GM12892 (cell line): ENCODE data around the gene DAPK1.
"Not testable (repeated sequence)": the region's sequence is repeated elsewhere in the genome, so short reads cannot be mapped to it uniquely, and the experiment has no call there.

Experiments used
- DNase-seq: peaks from one replicate; pipeline ENCODE4 v3.0.0; 2011; ENCODE audit not compliant: insufficient read length
- FAIRE-seq: peaks from 2 replicates; lab custom pipeline; 2011; peaks lifted over from hg19 to GRCh38; lab: Jason Lieb, UNC
- POLR2A ChIP-seq: IDR thresholded peaks from 2 replicates; pipeline ENCODE4 v1.6.1; 2011; ENCODE audit warnings: low read depth, low read length, control low read depth
- POLR2AphosphoS5 ChIP-seq: IDR thresholded peaks from 2 replicates; pipeline ENCODE4 v1.6.1; 2011; ENCODE audit warnings: low read depth, low read length, control low read depth
- TAF1 ChIP-seq: IDR thresholded peaks from 2 replicates; pipeline ENCODE4 v1.6.1; 2011; ENCODE audit warnings: low read depth, mild to moderate bottlenecking, control low read depth, low read length, borderline replicate concordance

The DAPK1 gene

GRCh38 chr9:87499424-87500017 is 1.9 kb downstream of the DAPK1 start:
- DNase-seq (no peak), FAIRE-seq (peak; percentile 36)
- TF ChIP-seq TAF1 (no peak), POLR2AphosphoS5 (no peak), POLR2A (no peak)

- DNase-seq = no peak
- TF ChIP-seq TAF1 (no peak), POLR2AphosphoS5 (no peak), POLR2A (no peak)
Observed at GRCh38 chr9:87500491-87501270, 3.0 kb downstream of the DAPK1 start.

GRCh38 chr9:87501271-87501656 is 3.6 kb downstream of the DAPK1 start:
- FAIRE-seq, DNase-seq: not testable (repeated sequence)

More at GRCh38 chr9:87500491-87501270, 3.0 kb downstream of the DAPK1 start:
- no peak for FAIRE-seq

- TF ChIP-seq TAF1 (no peak), POLR2AphosphoS5 (no peak)
- FAIRE-seq (no peak), DNase-seq (no peak)
Observed at GRCh38 chr9:87501806-87502205, 4.1 kb downstream of the DAPK1 start.

GRCh38 chr9:87502391-87503221 is 4.9 kb downstream of the DAPK1 start:
- peak; percentile 61 for FAIRE-seq
- no peak for TF ChIP-seq TAF1
- no peak for TF ChIP-seq POLR2AphosphoS5
- TF ChIP-seq POLR2A = no peak
- DNase-seq = no peak

- FAIRE-seq (no peak), DNase-seq (no peak)
- TF ChIP-seq POLR2AphosphoS5 (no peak), TAF1 (no peak), POLR2A (no peak)
Observed at GRCh38 chr9:87503430-87503829, 5.8 kb downstream of the DAPK1 start.

- FAIRE-seq (no peak), DNase-seq (no peak)
Observed at GRCh38 chr9:87503927-87504326, 6.3 kb downstream of the DAPK1 start.

GRCh38 chr9:87504938-87505337 is 7.3 kb downstream of the DAPK1 start:
- FAIRE-seq (no peak), DNase-seq (no peak)
- TF ChIP-seq POLR2AphosphoS5 (no peak), TAF1 (no peak), POLR2A (no peak; the same call in 1 of the 2 replicates)

More at GRCh38 chr9:87503927-87504326, 6.3 kb downstream of the DAPK1 start:
- no peak for TF ChIP-seq POLR2AphosphoS5

GRCh38 chr9:87505869-87506678 is 8.4 kb downstream of the DAPK1 start:
- no peak for TF ChIP-seq TAF1
- TF ChIP-seq POLR2A = no peak
- no peak for TF ChIP-seq POLR2AphosphoS5
- no peak for DNase-seq
- no peak for FAIRE-seq

- no peak for FAIRE-seq
- no peak for DNase-seq
- no peak for TF ChIP-seq POLR2A
- TF ChIP-seq POLR2AphosphoS5 = no peak
- no peak for TF ChIP-seq TAF1
Observed at GRCh38 chr9:87507576-87507975, 9.9 kb downstream of the DAPK1 start.

- DNase-seq (no peak), FAIRE-seq (no peak)
- no peak for TF ChIP-seq TAF1
- no peak for TF ChIP-seq POLR2A
- no peak for TF ChIP-seq POLR2AphosphoS5
Observed at GRCh38 chr9:87510252-87510683, 12.6 kb downstream of the DAPK1 start.
